ENCODE measurements around the gene NCOA6.

The NCOA6 gene

DNA sequence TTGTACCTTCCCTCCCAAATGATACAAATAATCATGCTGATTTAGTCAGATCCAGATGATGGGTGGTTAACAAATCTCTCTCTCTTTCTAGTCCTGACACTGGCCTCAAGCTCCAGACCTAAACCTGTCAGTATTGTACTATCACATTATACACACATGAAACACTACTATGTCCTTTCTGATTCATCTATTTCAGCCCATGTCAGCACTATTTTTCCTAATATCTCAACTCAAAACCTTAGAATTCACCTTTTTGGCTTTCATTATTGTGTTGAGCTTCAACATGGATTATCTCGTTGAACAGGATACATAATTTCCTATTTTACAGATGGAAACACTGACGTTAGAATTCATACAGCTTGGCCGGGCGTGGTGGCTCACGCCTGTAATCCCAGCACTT is 152.0 kb downstream of the NCOA6 start:
- TF ChIP-seq, protein P1, sequence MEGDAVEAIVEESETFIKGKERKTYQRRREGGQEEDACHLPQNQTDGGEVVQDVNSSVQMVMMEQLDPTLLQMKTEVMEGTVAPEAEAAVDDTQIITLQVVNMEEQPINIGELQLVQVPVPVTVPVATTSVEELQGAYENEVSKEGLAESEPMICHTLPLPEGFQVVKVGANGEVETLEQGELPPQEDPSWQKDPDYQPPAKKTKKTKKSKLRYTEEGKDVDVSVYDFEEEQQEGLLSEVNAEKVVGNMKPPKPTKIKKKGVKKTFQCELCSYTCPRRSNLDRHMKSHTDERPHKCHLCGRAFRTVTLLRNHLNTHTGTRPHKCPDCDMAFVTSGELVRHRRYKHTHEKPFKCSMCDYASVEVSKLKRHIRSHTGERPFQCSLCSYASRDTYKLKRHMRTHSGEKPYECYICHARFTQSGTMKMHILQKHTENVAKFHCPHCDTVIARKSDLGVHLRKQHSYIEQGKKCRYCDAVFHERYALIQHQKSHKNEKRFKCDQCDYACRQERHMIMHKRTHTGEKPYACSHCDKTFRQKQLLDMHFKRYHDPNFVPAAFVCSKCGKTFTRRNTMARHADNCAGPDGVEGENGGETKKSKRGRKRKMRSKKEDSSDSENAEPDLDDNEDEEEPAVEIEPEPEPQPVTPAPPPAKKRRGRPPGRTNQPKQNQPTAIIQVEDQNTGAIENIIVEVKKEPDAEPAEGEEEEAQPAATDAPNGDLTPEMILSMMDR (conservative IDR thresholded peaks at IDR 0.05; ENCODE audit: low read depth, low read length), result no peak
- no peak for DNase-seq (ENCODE audit: low read depth)
- no peak overlapping the region for H3K4me3 ChIP-seq (ENCODE audit: low read depth, low read length)

DNA sequence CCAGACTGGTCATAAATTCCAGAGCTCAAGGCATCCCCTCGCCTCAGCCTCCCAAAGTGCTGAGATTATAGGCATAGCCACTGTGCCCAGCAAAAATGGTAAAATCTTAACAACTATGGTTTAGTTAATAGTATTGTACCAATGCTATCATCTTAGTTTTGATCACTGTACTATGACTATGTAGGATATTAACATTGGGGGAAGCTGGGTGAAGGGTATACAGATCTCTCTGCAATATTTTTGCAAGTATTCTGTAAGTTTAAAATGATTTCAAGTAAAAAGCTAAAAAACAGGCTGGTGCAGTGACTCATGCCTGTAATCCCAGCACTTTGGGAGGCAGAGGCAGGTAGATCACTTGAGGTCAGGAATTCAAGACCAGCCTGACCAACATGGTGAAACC is 156.4 kb downstream of the NCOA6 start:
- no peak for DNase-seq (ENCODE audit: low read depth)
- H3K4me3 ChIP-seq (ENCODE audit: low read depth, low read length), result no peak overlapping the region
- TF ChIP-seq, protein P1 (conservative IDR thresholded peaks at IDR 0.05; ENCODE audit: low read depth, low read length), result no peak
